A204.1 (cell line): ENCODE measurements around the gene ZNF471.

Experiments used
- FAIRE-seq: peaks from 2 replicates; lab custom pipeline; 2012; peaks lifted over from hg19 to GRCh38; lab: Jason Lieb, UNC

Gene ZNF471

GRCh38 chr19:56577719-56578602 is 70.3 kb downstream of the ZNF471 start:
- no peak for FAIRE-seq
